ENCODE data around the gene A2ML1. TPM values are rescaled to one million over a fixed set of nuclear protein-coding genes. Genes with fewer than 3 reads are reported as not detected.

The A2ML1 gene
- total RNA-seq, 1 donor from 2014 or later, result 194 TPM

DNA sequence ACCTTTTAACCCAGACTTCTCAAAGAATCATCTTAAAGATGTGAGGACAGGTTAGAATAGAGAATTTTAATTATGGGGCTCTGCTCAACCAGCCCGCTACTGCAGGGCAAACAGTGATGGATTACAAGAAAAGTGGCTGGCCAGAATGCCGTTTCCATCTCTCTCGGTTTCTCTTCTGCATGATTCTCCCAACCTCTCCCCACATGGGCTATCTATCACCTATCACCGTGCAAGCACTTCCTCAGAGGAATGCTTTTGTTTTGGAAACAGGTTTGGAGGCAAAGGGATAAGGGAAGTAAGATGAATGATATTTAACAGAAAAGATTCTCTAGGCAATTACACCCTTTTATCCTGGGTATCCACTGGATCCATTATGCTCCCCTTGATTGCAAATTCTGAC is 54.5 kb downstream of the A2ML1 start:
- Histone ChIP-seq H3K4me1 (no peaks in the 10 kb centered on the region), H3K9me3 (no peaks in the 10 kb centered on the region), H3K36me3 (no peaks in the 10 kb centered on the region), H3K27ac (no peak overlapping the region), H3K4me3 (no peak overlapping the region), H3K27me3 (no peaks in the 10 kb centered on the region)
- DNase-seq (ENCODE audit: extremely low spot score in 2 of 2), result no peak
- intact Hi-C loops (cut with DNase I), result no loop called here
- no peak for TF ChIP-seq POLR2A (IDR thresholded peaks at IDR 0.05)
- no peak for TF ChIP-seq POLR2AphosphoS5 (IDR thresholded peaks at IDR 0.05; ENCODE audit: insufficient read depth in 1 of 2, low read depth in 1 of 2)
- no peak for TF ChIP-seq CTCF (IDR thresholded peaks at IDR 0.05)

DNA sequence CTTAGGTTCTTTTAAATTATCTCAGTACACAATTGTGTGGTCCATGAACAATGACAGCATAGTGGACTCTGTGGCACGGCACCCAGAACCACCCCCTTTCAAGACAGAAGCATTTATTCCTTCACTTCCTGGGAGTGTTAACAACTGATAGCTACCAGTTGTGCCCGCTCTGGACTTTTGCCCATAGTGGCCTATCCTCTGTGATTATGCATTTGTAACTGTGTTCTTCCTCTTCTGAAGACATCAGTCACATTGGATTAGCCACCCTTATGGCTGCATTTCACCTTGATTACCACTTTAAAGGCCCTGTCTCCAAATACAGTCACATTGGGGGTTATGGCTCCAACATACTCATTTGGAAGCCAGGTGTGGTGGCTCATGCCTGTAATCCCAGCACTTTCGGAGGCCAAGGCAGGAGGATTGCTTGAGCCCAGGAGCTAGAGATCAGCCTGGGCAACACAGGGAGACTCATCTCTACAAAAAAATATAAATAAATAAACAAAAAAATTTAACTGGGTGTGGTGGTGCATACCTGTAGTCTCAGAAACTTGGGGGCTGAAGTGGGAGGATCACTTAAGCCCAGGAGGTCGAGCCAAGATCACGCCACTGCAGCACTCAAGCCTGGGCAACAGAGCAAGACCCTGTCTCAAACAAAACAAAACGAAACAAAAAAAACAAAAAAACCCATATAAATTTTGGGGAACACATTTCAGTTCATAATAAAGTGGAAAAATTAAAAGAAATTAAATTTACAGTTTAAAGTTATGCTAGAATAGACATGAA is 64.3 kb downstream of the A2ML1 start:
- Histone ChIP-seq H3K4me3 (no peak overlapping the region), H3K27ac (no peak overlapping the region), H3K4me1 (no peaks in the 10 kb centered on the region), H3K27me3 (no peaks in the 10 kb centered on the region), H3K36me3 (no peaks in the 10 kb centered on the region), H3K9me3 (no peaks in the 10 kb centered on the region)
- TF ChIP-seq POLR2AphosphoS5 (IDR thresholded peaks at IDR 0.05; ENCODE audit: insufficient read depth in 1 of 2, low read depth in 1 of 2) (no peak), POLR2A (IDR thresholded peaks at IDR 0.05) (no peak), CTCF (IDR thresholded peaks at IDR 0.05) (no peak)
- intact Hi-C loops (cut with DNase I), result no loop called here
- DNase-seq (ENCODE audit: extremely low spot score in 2 of 2), result no peak

GRCh38 chr12:8887285-8887715 is 64.9 kb downstream of the A2ML1 start:
- Histone ChIP-seq H3K27me3 (no peaks in the 10 kb centered on the region), H3K4me3 (no peak overlapping the region), H3K27ac (no peak overlapping the region), H3K9me3 (no peaks in the 10 kb centered on the region), H3K36me3 (no peaks in the 10 kb centered on the region), H3K4me1 (no peaks in the 10 kb centered on the region)
- intact Hi-C loops (cut with DNase I), result no loop called here
- no peak for DNase-seq (ENCODE audit: extremely low spot score in 2 of 2)
- TF ChIP-seq POLR2AphosphoS5 (IDR thresholded peaks at IDR 0.05; ENCODE audit: insufficient read depth in 1 of 2, low read depth in 1 of 2), result no peak
- no peak for TF ChIP-seq POLR2A (IDR thresholded peaks at IDR 0.05)
- TF ChIP-seq CTCF (IDR thresholded peaks at IDR 0.05), result no peak

DNA sequence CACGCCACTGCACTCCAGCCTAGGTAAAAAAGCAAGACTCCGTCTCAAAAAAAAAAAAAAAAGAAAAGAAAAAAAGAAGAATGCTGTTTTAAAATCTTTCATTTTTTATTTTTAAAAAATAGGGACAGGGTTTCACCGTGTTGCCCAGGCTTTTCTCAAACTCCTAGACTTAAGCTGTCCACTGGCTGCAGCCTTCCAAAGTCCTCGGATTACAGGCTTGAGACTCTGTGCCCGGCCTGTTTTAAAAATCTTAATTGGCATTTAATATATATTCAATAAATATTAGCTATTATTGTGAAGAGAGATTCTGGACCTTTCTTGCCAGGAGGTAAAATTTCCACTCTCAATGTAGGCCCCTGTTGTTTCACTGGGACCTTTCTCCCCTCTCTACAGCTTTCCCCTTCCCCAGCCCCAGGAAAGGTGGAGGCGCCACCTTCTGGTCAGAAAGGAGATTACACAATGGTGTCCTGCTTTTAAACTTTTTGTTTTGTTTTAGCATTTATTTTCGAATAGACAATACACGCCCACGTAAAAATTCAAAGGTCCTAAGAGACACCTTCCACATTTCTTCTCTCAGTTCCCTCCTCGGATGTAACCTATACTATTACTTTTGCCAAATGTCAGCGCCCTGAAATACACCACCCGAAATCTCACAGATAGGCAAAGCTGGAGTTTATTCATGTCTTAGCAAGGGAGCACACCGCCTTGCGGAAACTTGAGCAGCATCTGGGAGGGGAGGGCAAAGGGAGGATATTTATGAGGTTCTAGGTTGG is 68.1 kb downstream of the A2ML1 start:
- intact Hi-C loops (cut with DNase I), result loop anchor here (10.0 kb wide), 1 partner anchor 216 kb away; no protein-coding TSS in a partner anchor
- Histone ChIP-seq H3K4me3 (peak overlapping the region; percentile 40 to 43), H3K27ac (no peak overlapping the region), H3K27me3 (no peaks in the 10 kb centered on the region), H3K36me3 (no peaks in the 10 kb centered on the region), H3K9me3 (no peaks in the 10 kb centered on the region), H3K4me1 (no peaks in the 10 kb centered on the region)
- TF ChIP-seq CTCF (IDR thresholded peaks at IDR 0.05), result peak; percentile 48 to 86 (median 80)
- peak in 1 of 2 donors; percentile 60 for TF ChIP-seq POLR2AphosphoS5 (IDR thresholded peaks at IDR 0.05; ENCODE audit: insufficient read depth in 1 of 2, low read depth in 1 of 2)
- TF ChIP-seq POLR2A (IDR thresholded peaks at IDR 0.05), result no peak
- DNase-seq (ENCODE audit: extremely low spot score in 2 of 2), result no peak
